ENCODE results near the gene PEX12.

Gene PEX12

GRCh38 chr17:35555691-35556090, 22.7 kb downstream of the PEX12 start:
- TF ChIP-seq ZC3H10 (CRISPR knock-in tag; IDR thresholded peaks at IDR 0.05) (no peak), TCF4 (CRISPR knock-in tag; IDR thresholded peaks at IDR 0.05; ENCODE audit: borderline replicate concordance) (no peak), ZFP3 (CRISPR knock-in tag; IDR thresholded peaks at IDR 0.05) (no peak), PPARA (CRISPR knock-in tag; IDR thresholded peaks at IDR 0.05; ENCODE audit: borderline replicate concordance) (no peak), POU6F1 (CRISPR knock-in tag; IDR thresholded peaks at IDR 0.05; ENCODE audit: borderline replicate concordance, low read depth) (no peak), GLIS3 (CRISPR knock-in tag; IDR thresholded peaks at IDR 0.05) (no peak), ZNF565 (CRISPR knock-in tag; conservative IDR thresholded peaks at IDR 0.05; ENCODE audit: low read depth) (no peak), ZFP30 (CRISPR knock-in tag; IDR thresholded peaks at IDR 0.05) (no peak), CREB5 (CRISPR knock-in tag; IDR thresholded peaks at IDR 0.05; ENCODE audit: low read depth) (no peak), ZNF70 (CRISPR knock-in tag; IDR thresholded peaks at IDR 0.05) (no peak), ISL1 (CRISPR knock-in tag; IDR thresholded peaks at IDR 0.05) (no peak), TOX (CRISPR knock-in tag; IDR thresholded peaks at IDR 0.05; ENCODE audit: borderline replicate concordance) (no peak), CSRNP3 (CRISPR knock-in tag; IDR thresholded peaks at IDR 0.05) (no peak), ZNF8 (CRISPR knock-in tag; IDR thresholded peaks at IDR 0.05) (no peak), ESRRG (CRISPR knock-in tag; IDR thresholded peaks at IDR 0.05) (no peak), RARB (CRISPR knock-in tag; IDR thresholded peaks at IDR 0.05) (no peak), TSHZ2 (CRISPR knock-in tag; IDR thresholded peaks at IDR 0.05) (no peak), PATZ1 (CRISPR knock-in tag; IDR thresholded peaks at IDR 0.05; ENCODE audit: borderline replicate concordance) (no peak)
- ATAC-seq: peak; percentile 70

GRCh38 chr17:35554668-35555067, 23.7 kb downstream of the PEX12 start:
- ATAC-seq: no peak

More at GRCh38 chr17:35554668-35555067, 23.7 kb downstream of the PEX12 start:
- TF ChIP-seq ARNTL (CRISPR knock-in tag; IDR thresholded peaks at IDR 0.05; ENCODE audit: borderline replicate concordance, low read depth): no peak
- no peak for TF ChIP-seq ZC3H10 (CRISPR knock-in tag; IDR thresholded peaks at IDR 0.05)
- no peak for TF ChIP-seq ISL1 (CRISPR knock-in tag; IDR thresholded peaks at IDR 0.05)
- no peak for TF ChIP-seq PPARA (CRISPR knock-in tag; IDR thresholded peaks at IDR 0.05; ENCODE audit: borderline replicate concordance)
- TF ChIP-seq CREB5 (CRISPR knock-in tag; IDR thresholded peaks at IDR 0.05; ENCODE audit: low read depth): no peak
- TF ChIP-seq BACH2 (CRISPR knock-in tag; IDR thresholded peaks at IDR 0.05; ENCODE audit: borderline replicate concordance): no peak
- TF ChIP-seq ZNF8 (CRISPR knock-in tag; IDR thresholded peaks at IDR 0.05): no peak
- TF ChIP-seq RARB (CRISPR knock-in tag; IDR thresholded peaks at IDR 0.05): no peak
- no peak for TF ChIP-seq ZFP3 (CRISPR knock-in tag; IDR thresholded peaks at IDR 0.05)
- TF ChIP-seq PATZ1 (CRISPR knock-in tag; IDR thresholded peaks at IDR 0.05; ENCODE audit: borderline replicate concordance): no peak
- no peak for TF ChIP-seq CSRNP3 (CRISPR knock-in tag; IDR thresholded peaks at IDR 0.05)
- no peak for TF ChIP-seq CSDC2 (CRISPR knock-in tag; IDR thresholded peaks at IDR 0.05)
- TF ChIP-seq TOX (CRISPR knock-in tag; IDR thresholded peaks at IDR 0.05; ENCODE audit: borderline replicate concordance): no peak
- no peak for TF ChIP-seq SNAI2 (CRISPR knock-in tag; IDR thresholded peaks at IDR 0.05)

All from SK-N-SH treated with all-trans-retinoic acid at 6 μM for 48 hours (cell line).